ENCODE measurements around the gene ERMARD.
A peak's percentile ranks its signal among the peaks of the same experiment; 100 is the strongest.

The ERMARD gene

GRCh38 chr6:169786349-169786748 is 34.9 kb downstream of the ERMARD start:
- no peaks in the 10 kb centered on the region for H3K36me3 ChIP-seq (ENCODE audit: insufficient read depth, low read length)
- no peaks in the 10 kb centered on the region for H3K27me3 ChIP-seq (ENCODE audit: control insufficient read depth, insufficient read depth, low read length)
- H3K4me2 ChIP-seq (ENCODE audit: low read length): no peak overlapping the region
- no peak overlapping the region for H3K9ac ChIP-seq (ENCODE audit: low read depth, low read length)
- H3K4me3 ChIP-seq (ENCODE audit: low read length): no peak overlapping the region
- peaks cover 13% of the 10 kb centered on the region for H3K4me1 ChIP-seq (ENCODE audit: control insufficient read depth, insufficient read depth, low read length)
- no peaks in the 10 kb centered on the region for H3K9me3 ChIP-seq (replicated peaks; ENCODE audit: low read length)

- no peaks in the 10 kb centered on the region for H3K27me3 ChIP-seq (ENCODE audit: control insufficient read depth, insufficient read depth, low read length)
- H3K4me2 ChIP-seq (ENCODE audit: low read length): no peak overlapping the region
- no peak overlapping the region for H3K4me3 ChIP-seq (ENCODE audit: low read length)
- H3K9ac ChIP-seq (ENCODE audit: low read depth, low read length): no peak overlapping the region
- H3K9me3 ChIP-seq (replicated peaks; ENCODE audit: low read length): no peaks in the 10 kb centered on the region
- no peaks in the 10 kb centered on the region for H3K36me3 ChIP-seq (ENCODE audit: insufficient read depth, low read length)
- peaks cover 13% of the 10 kb centered on the region for H3K4me1 ChIP-seq (ENCODE audit: control insufficient read depth, insufficient read depth, low read length)
Observed at GRCh38 chr6:169787797-169788196, 36.4 kb downstream of the ERMARD start.

- peaks cover 13% of the 10 kb centered on the region for H3K4me1 ChIP-seq (ENCODE audit: control insufficient read depth, insufficient read depth, low read length)
- no peaks in the 10 kb centered on the region for H3K9me3 ChIP-seq (replicated peaks; ENCODE audit: low read length)
- H3K4me3 ChIP-seq (ENCODE audit: low read length): no peak overlapping the region
Observed at GRCh38 chr6:169788809-169789145, 37.4 kb downstream of the ERMARD start.

GRCh38 chr6:169789146-169789943 is 37.9 kb downstream of the ERMARD start:
- Histone ChIP-seq H3K4me3 (ENCODE audit: low read length) (peak overlapping the region; percentile 74), H3K9ac (ENCODE audit: low read depth, low read length) (peak overlapping the region; percentile 73), H3K9me3 (replicated peaks; ENCODE audit: low read length) (no peaks in the 10 kb centered on the region), H3K4me2 (ENCODE audit: low read length) (peak overlapping the region; percentile 94), H3K4me1 (ENCODE audit: control insufficient read depth, insufficient read depth, low read length) (peaks cover 13% of the 10 kb centered on the region), H3K36me3 (ENCODE audit: insufficient read depth, low read length) (no peaks in the 10 kb centered on the region), H3K27me3 (ENCODE audit: control insufficient read depth, insufficient read depth, low read length) (no peaks in the 10 kb centered on the region)

More at GRCh38 chr6:169788809-169789145, 37.4 kb downstream of the ERMARD start:
- H3K27me3 ChIP-seq (ENCODE audit: control insufficient read depth, insufficient read depth, low read length): no peaks in the 10 kb centered on the region
- H3K9ac ChIP-seq (ENCODE audit: low read depth, low read length): no peak overlapping the region
- no peak overlapping the region for H3K4me2 ChIP-seq (ENCODE audit: low read length)
- no peaks in the 10 kb centered on the region for H3K36me3 ChIP-seq (ENCODE audit: insufficient read depth, low read length)

GRCh38 chr6:169789944-169790927 is 38.8 kb downstream of the ERMARD start:
- Histone ChIP-seq H3K36me3 (ENCODE audit: insufficient read depth, low read length) (no peaks in the 10 kb centered on the region), H3K27me3 (ENCODE audit: control insufficient read depth, insufficient read depth, low read length) (no peaks in the 10 kb centered on the region), H3K4me1 (ENCODE audit: control insufficient read depth, insufficient read depth, low read length) (peaks cover 13% of the 10 kb centered on the region), H3K9ac (ENCODE audit: low read depth, low read length) (peak overlapping the region; percentile 73), H3K9me3 (replicated peaks; ENCODE audit: low read length) (no peaks in the 10 kb centered on the region), H3K4me3 (ENCODE audit: low read length) (peak overlapping the region; percentile 74), H3K4me2 (ENCODE audit: low read length) (peak overlapping the region; percentile 94)

GRCh38 chr6:169791721-169792131 is 40.3 kb downstream of the ERMARD start:
- no peak overlapping the region for H3K9ac ChIP-seq (ENCODE audit: low read depth, low read length)
- H3K36me3 ChIP-seq (ENCODE audit: insufficient read depth, low read length): no peaks in the 10 kb centered on the region
- peaks cover 9% of the 10 kb centered on the region for H3K27me3 ChIP-seq (ENCODE audit: control insufficient read depth, insufficient read depth, low read length)
- no peaks in the 10 kb centered on the region for H3K9me3 ChIP-seq (replicated peaks; ENCODE audit: low read length)
- no peak overlapping the region for H3K4me3 ChIP-seq (ENCODE audit: low read length)
- H3K4me1 ChIP-seq (ENCODE audit: control insufficient read depth, insufficient read depth, low read length): peaks cover 13% of the 10 kb centered on the region
- no peak overlapping the region for H3K4me2 ChIP-seq (ENCODE audit: low read length)

GRCh38 chr6:169792306-169793015 is 41.0 kb downstream of the ERMARD start:
- H3K9me3 ChIP-seq (replicated peaks; ENCODE audit: low read length): no peaks in the 10 kb centered on the region
- no peaks in the 10 kb centered on the region for H3K36me3 ChIP-seq (ENCODE audit: insufficient read depth, low read length)
- no peak overlapping the region for H3K9ac ChIP-seq (ENCODE audit: low read depth, low read length)
- peaks cover 9% of the 10 kb centered on the region for H3K27me3 ChIP-seq (ENCODE audit: control insufficient read depth, insufficient read depth, low read length)
- peaks cover 13% of the 10 kb centered on the region for H3K4me1 ChIP-seq (ENCODE audit: control insufficient read depth, insufficient read depth, low read length)
- H3K4me2 ChIP-seq (ENCODE audit: low read length): no peak overlapping the region
- H3K4me3 ChIP-seq (ENCODE audit: low read length): no peak overlapping the region

- Histone ChIP-seq H3K27me3 (ENCODE audit: control insufficient read depth, insufficient read depth, low read length) (peaks cover 9% of the 10 kb centered on the region), H3K9ac (ENCODE audit: low read depth, low read length) (no peak overlapping the region), H3K9me3 (replicated peaks; ENCODE audit: low read length) (no peaks in the 10 kb centered on the region), H3K4me1 (ENCODE audit: control insufficient read depth, insufficient read depth, low read length) (peaks cover 13% of the 10 kb centered on the region), H3K4me3 (ENCODE audit: low read length) (no peak overlapping the region), H3K4me2 (ENCODE audit: low read length) (no peak overlapping the region), H3K36me3 (ENCODE audit: insufficient read depth, low read length) (no peaks in the 10 kb centered on the region)
Observed at GRCh38 chr6:169793408-169793807, 42.0 kb downstream of the ERMARD start.

GRCh38 chr6:169794317-169795055 is 43.1 kb downstream of the ERMARD start:
- Histone ChIP-seq H3K36me3 (ENCODE audit: insufficient read depth, low read length) (no peaks in the 10 kb centered on the region), H3K9ac (ENCODE audit: low read depth, low read length) (no peak overlapping the region), H3K9me3 (replicated peaks; ENCODE audit: low read length) (no peaks in the 10 kb centered on the region), H3K4me2 (ENCODE audit: low read length) (no peak overlapping the region), H3K4me3 (ENCODE audit: low read length) (no peak overlapping the region), H3K27me3 (ENCODE audit: control insufficient read depth, insufficient read depth, low read length) (peaks cover 9% of the 10 kb centered on the region), H3K4me1 (ENCODE audit: control insufficient read depth, insufficient read depth, low read length) (peaks cover 12% of the 10 kb centered on the region)

- Histone ChIP-seq H3K4me3 (ENCODE audit: low read length) (no peak overlapping the region), H3K9ac (ENCODE audit: low read depth, low read length) (no peak overlapping the region), H3K4me1 (ENCODE audit: control insufficient read depth, insufficient read depth, low read length) (peaks cover 8% of the 10 kb centered on the region), H3K9me3 (replicated peaks; ENCODE audit: low read length) (no peaks in the 10 kb centered on the region), H3K27me3 (ENCODE audit: control insufficient read depth, insufficient read depth, low read length) (peaks cover 9% of the 10 kb centered on the region), H3K4me2 (ENCODE audit: low read length) (no peak overlapping the region), H3K36me3 (ENCODE audit: insufficient read depth, low read length) (no peaks in the 10 kb centered on the region)
Observed at GRCh38 chr6:169795196-169795595, 43.8 kb downstream of the ERMARD start.

All from skeletal muscle satellite cell (primary cell).